HEK293 (cell line): ENCODE results near the gene SLIT1.

Experiments
- MEIS1 ChIP-seq: sonication (generic); formaldehyde crosslinking; IDR thresholded peaks from 2 replicates; pipeline ENCODE4 v1.8.1; 2022; ENCODE audit warnings: missing genetic modification reagents, mild to moderate bottlenecking, borderline replicate concordance
- ZBTB21 ChIP-seq: fragments of 450-650 bp; formaldehyde crosslinking; IDR thresholded peaks from 2 replicates; pipeline ENCODE4 v1.5.1; 2017; ENCODE audit warnings: missing biosample characterization, missing genetic modification characterization
- ZFP41 ChIP-seq: fragments of 450-650 bp; formaldehyde crosslinking; IDR thresholded peaks from 2 replicates; pipeline ENCODE4 v1.5.1; 2016; ENCODE audit warnings: missing biosample characterization, missing genetic modification characterization, borderline replicate concordance
- ZNF548 ChIP-seq: fragments of 450-650 bp; formaldehyde crosslinking; IDR thresholded peaks from 2 replicates; pipeline ENCODE4 v1.5.1; 2016; ENCODE audit warnings: missing biosample characterization, missing genetic modification characterization
- ZNF624 ChIP-seq: fragments of 450-650 bp; formaldehyde crosslinking; IDR thresholded peaks from 2 replicates; pipeline ENCODE4 v1.5.1; 2017; ENCODE audit warnings: missing biosample characterization, missing genetic modification characterization
- TF ChIP-seq, protein P1 (sequence below): fragments of 450-650 bp; formaldehyde crosslinking; IDR thresholded peaks from 2 replicates; pipeline ENCODE4 v1.5.1; 2016; ENCODE audit warnings: missing biosample characterization, missing genetic modification characterization

DNA sequence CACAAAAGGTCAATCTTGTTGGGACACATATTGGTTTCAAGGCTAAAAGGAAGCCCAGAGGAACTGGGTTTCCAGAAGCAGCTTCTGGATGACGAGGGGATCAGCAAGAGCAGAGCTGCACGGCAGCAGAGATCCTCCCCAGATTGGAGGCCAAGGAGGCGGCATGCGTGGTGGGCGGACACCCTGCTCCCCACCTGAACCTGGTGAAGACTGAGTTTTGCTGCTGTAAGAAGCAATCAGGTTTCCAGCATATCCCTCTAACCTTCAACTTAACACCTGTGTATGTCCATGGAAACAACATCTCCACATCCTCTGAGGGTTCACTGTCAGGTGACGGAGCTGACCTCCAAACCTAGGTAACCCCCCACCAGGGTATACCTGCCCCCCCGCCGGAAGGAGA lies 35.1 kb downstream of the SLIT1 start:
- no peak for TF ChIP-seq ZNF624 (tag by site-specific recombination)
- TF ChIP-seq, protein P1, sequence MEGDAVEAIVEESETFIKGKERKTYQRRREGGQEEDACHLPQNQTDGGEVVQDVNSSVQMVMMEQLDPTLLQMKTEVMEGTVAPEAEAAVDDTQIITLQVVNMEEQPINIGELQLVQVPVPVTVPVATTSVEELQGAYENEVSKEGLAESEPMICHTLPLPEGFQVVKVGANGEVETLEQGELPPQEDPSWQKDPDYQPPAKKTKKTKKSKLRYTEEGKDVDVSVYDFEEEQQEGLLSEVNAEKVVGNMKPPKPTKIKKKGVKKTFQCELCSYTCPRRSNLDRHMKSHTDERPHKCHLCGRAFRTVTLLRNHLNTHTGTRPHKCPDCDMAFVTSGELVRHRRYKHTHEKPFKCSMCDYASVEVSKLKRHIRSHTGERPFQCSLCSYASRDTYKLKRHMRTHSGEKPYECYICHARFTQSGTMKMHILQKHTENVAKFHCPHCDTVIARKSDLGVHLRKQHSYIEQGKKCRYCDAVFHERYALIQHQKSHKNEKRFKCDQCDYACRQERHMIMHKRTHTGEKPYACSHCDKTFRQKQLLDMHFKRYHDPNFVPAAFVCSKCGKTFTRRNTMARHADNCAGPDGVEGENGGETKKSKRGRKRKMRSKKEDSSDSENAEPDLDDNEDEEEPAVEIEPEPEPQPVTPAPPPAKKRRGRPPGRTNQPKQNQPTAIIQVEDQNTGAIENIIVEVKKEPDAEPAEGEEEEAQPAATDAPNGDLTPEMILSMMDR (tag by site-specific recombination), result no peak
- no peak for TF ChIP-seq ZNF548 (tag by site-specific recombination)
- no peak for TF ChIP-seq ZBTB21
- TF ChIP-seq MEIS1, result no peak
- TF ChIP-seq ZFP41, result no peak
